Sigmoid colon (tissue), 7 donors: ENCODE results near the gene SALL1. TPM values are rescaled to one million over a fixed set of nuclear protein-coding genes. Genes with fewer than 3 reads are reported as not detected.

Source experiments
- DNase-seq: peaks from one replicate; pipeline ENCODE4 v3.0.0-alpha.2; 2019
- H3K27ac ChIP-seq, 4 donors: fragments of 200-600 bp; sonication (generic); one replicate each; pipeline ENCODE4 v1.5.1; 2016 to 2019; ENCODE audit warnings: mild to moderate bottlenecking in 1 of 4
- H3K27me3 ChIP-seq, 3 donors: fragments of 200-600 bp; sonication (generic); one replicate each; pipeline ENCODE4 v1.5.1; 2019; ENCODE audit warnings: mild to moderate bottlenecking in 1 of 3
- H3K36me3 ChIP-seq, 4 donors: fragments of 200-600 bp; sonication (generic); one replicate each; pipeline ENCODE4 v1.5.1; 2016 to 2019
- H3K4me1 ChIP-seq, 4 donors: fragments of 200-600 bp; sonication (generic); one replicate each; pipeline ENCODE4 v1.5.1; 2017 to 2019
- H3K4me3 ChIP-seq, 4 donors: fragments of 200-600 bp; sonication (generic); one replicate each; pipeline ENCODE4 v1.5.1; 2017 to 2019; ENCODE audit warnings: mild to moderate bottlenecking in 2 of 4, moderate library complexity in 1 of 4
- H3K9me3 ChIP-seq, 4 donors: fragments of 200-600 bp in 3 of 4; sonication (generic) in 3 of 4; one replicate each; pipeline versions ENCODE4 v1.5.1 to v1.6.1; 2013 to 2019
- CTCF ChIP-seq, 4 experiments: fragments of 450-650 bp in 3 of 4; fragments of 200-600 bp in 1 of 4; IDR thresholded peaks; one replicate each; pipeline ENCODE4 v1.5.1; 2016 to 2019; ENCODE audit warnings: antibody characterized with exemption in 4 of 4, mild to moderate bottlenecking in 3 of 4, moderate library complexity in 2 of 4
- EP300 ChIP-seq, 4 donors: sonication (generic); formaldehyde crosslinking; IDR thresholded peaks; one replicate each; pipeline ENCODE4 v1.6.1; 2017; ENCODE audit warnings: antibody characterized with exemption in 4 of 4
- POLR2A ChIP-seq, 2 donors: fragments of 450-650 bp; IDR thresholded peaks; one replicate each; pipeline ENCODE4 v1.6.1; 2016; ENCODE audit warnings: antibody characterized with exemption in 2 of 2, mild to moderate bottlenecking in 2 of 2, moderate library complexity in 2 of 2
- POLR2AphosphoS5 ChIP-seq, 4 donors: sonication (generic); formaldehyde crosslinking; IDR thresholded peaks; one replicate each; pipeline ENCODE4 v1.6.1; 2017; ENCODE audit warnings: antibody characterized with exemption in 4 of 4
- WGBS, 2 donors: extraction: QIAGEN DNeasy Blood & Tissue Kit; methylation state at CpG; one replicate each; pipeline ENCODE4 v1.1.7; 2013; 5-methylcytosine and 5-hydroxymethylcytosine counted together
- intact Hi-C: fragments of 100-400 bp; cut with DNase I; formaldehyde crosslinking; loops from one replicate; pipeline ENCODE4 v1.15.1; 2023
- polyA plus RNA-seq, 3 donors: library from polyadenylated mRNA; stranded (reverse); fragments of 200-250 nt; gene quantifications; one replicate each; pipeline ENCODE4 v1.2.3, GENCODE V29; 2013
- total RNA-seq, 4 donors: library from RNA; depleted of rRNA; stranded (reverse); fragments of >200 nt; gene quantifications; one replicate each; pipeline ENCODE4 v1.1.0, GENCODE V29; 2016
- donor health status: healthy with polysubstance abuse.
- donor health status: Bipolar disorder and iron deficiency.
- donor health status: healthy.

The SALL1 gene
- total and polyA plus RNA-seq, 7 donors: 0.46 to 0.64 (median 0.60) TPM; not detected in 4

GRCh38 chr16:51149251-51149661 is 1.8 kb downstream of the SALL1 start:
- DNase-seq: no peak
- no peaks in the 10 kb centered on the region for H3K36me3 ChIP-seq
- no peak overlapping the region for H3K4me3 ChIP-seq
- H3K27ac ChIP-seq: no peak overlapping the region
- H3K9me3 ChIP-seq: no peaks in the 10 kb centered on the region
- H3K27me3 ChIP-seq: peaks cover 40 to 82% (median 57%) of the 10 kb centered on the region in 3 donors
- intact Hi-C loops: no loop called here
- TF ChIP-seq CTCF (IDR thresholded peaks at IDR 0.05): no peak
- no peak for TF ChIP-seq POLR2A (IDR thresholded peaks at IDR 0.05)
- TF ChIP-seq POLR2AphosphoS5 (IDR thresholded peaks at IDR 0.05): no peak
- TF ChIP-seq EP300 (IDR thresholded peaks at IDR 0.05): no peak
- 24 to 25% methylated on average over 16 of the region's 16 CpGs for WGBS, 2 donors
- H3K4me1 ChIP-seq: peaks cover 0 to 39% (median 33%) of the 10 kb centered on the region in 4 donors

GRCh38 chr16:51148678-51149228 is 2.3 kb downstream of the SALL1 start:
- no peak overlapping the region for H3K27ac ChIP-seq
- intact Hi-C loops: no loop called here
- peaks cover 35 to 82% (median 53%) of the 10 kb centered on the region in 3 donors for H3K27me3 ChIP-seq
- WGBS, 2 donors: 38 to 49% methylated on average over 2 of the region's 2 CpGs
- H3K4me3 ChIP-seq: no peak overlapping the region
- no peak for DNase-seq
- no peaks in the 10 kb centered on the region for H3K9me3 ChIP-seq
- H3K4me1 ChIP-seq: peaks cover 0 to 34% (median 31%) of the 10 kb centered on the region in 4 donors
- no peaks in the 10 kb centered on the region for H3K36me3 ChIP-seq
- TF ChIP-seq POLR2A (IDR thresholded peaks at IDR 0.05) (no peak), CTCF (IDR thresholded peaks at IDR 0.05) (no peak), EP300 (IDR thresholded peaks at IDR 0.05) (no peak), POLR2AphosphoS5 (IDR thresholded peaks at IDR 0.05) (no peak)

GRCh38 chr16:51147776-51148677 is 3.0 kb downstream of the SALL1 start:
- DNase-seq: no peak
- Histone ChIP-seq H3K36me3 (no peaks in the 10 kb centered on the region), H3K4me1 (peaks cover 0 to 30% (median 28%) of the 10 kb centered on the region in 4 donors), H3K27me3 (peaks cover 28 to 82% (median 48%) of the 10 kb centered on the region in 3 donors), H3K4me3 (no peak overlapping the region), H3K9me3 (no peaks in the 10 kb centered on the region), H3K27ac (no peak overlapping the region)
- intact Hi-C loops: no loop called here
- TF ChIP-seq CTCF (IDR thresholded peaks at IDR 0.05) (no peak), POLR2AphosphoS5 (IDR thresholded peaks at IDR 0.05) (no peak), EP300 (IDR thresholded peaks at IDR 0.05) (no peak), POLR2A (IDR thresholded peaks at IDR 0.05) (no peak)
- 56 to 63% methylated on average over 3 of the region's 3 CpGs for WGBS, 2 donors

- no peak overlapping the region for H3K27ac ChIP-seq
- peaks cover 0 to 14% (median 12%) of the 10 kb centered on the region in 4 donors for H3K4me1 ChIP-seq
- intact Hi-C loops: no loop called here
- H3K9me3 ChIP-seq: no peaks in the 10 kb centered on the region
- 27 to 29% methylated on average over 6 of the region's 6 CpGs for WGBS, 2 donors
- H3K4me3 ChIP-seq: no peak overlapping the region
- TF ChIP-seq EP300 (IDR thresholded peaks at IDR 0.05) (no peak), POLR2A (IDR thresholded peaks at IDR 0.05) (no peak), POLR2AphosphoS5 (IDR thresholded peaks at IDR 0.05) (no peak), CTCF (IDR thresholded peaks at IDR 0.05) (no peak)
- H3K36me3 ChIP-seq: no peaks in the 10 kb centered on the region
- no peak for DNase-seq
- peaks cover 13 to 76% (median 39%) of the 10 kb centered on the region in 3 donors for H3K27me3 ChIP-seq
Observed at GRCh38 chr16:51146256-51146924, 4.7 kb downstream of the SALL1 start.
